Central memory CD4-positive, alpha-beta T cell (primary cell): ENCODE measurements around the gene EVI5L.

ENCODE experiments used
- DNase-seq: peaks from one replicate; pipeline ENCODE4 v3.0.0; 2022

The EVI5L gene

DNA sequence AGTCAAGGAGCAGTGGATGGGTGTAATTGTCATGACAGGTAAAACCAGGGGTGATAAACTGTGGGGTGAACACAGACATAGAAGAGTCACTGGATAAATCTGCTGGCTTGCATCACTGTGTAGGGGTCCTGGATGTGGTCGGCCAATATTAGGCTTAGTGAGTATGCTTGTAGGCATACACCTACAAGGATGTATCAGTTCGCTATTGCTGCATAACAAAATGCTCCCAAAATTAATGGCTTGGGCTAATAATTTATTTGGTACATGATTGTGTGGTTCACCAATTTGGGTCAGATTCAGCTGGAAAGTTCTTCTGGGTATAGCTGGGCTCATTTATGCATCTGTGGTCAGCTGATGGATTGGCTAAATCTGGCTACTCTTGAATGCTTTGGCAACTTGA is 11.2 kb upstream of the EVI5L start:
- DNase-seq, result no peak

DNA sequence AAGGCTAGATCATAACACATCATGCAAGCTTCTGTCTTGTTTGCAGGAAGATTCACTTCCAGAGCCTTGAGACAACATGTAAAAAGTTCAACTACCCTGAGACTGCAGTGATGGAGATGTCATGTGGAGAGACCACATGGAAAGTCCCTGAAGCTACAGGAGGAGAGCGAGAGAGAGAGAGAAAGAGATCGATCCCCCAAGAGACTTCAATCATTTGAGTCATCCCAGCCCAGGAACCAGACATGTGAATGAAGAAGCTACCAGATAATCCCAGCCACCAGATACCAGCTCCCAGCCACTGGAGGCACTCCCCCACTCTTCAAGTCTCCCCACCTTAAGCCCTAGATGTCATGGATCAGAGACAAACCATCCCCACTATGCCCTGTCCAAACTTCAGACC is 10.7 kb upstream of the EVI5L start:
- no peak for DNase-seq

DNA sequence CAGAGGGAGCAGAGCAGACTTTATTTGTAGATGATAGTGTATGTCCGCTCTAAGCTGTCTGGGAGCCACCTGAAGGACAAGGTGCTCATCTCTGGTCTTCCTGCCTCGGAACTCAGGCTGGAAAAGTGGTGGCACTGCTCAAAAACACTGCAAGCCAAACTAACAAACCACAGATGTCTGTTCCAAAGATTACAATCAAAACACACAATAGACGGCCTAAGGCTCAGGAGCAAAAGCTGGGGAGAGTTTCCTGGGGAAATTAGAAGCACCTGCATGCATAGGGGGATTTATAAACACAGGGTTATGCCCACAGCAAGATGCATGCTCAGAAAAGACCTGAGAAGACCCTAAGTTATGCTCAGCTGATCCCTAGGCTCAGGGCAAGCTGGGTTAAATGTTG is 9.4 kb upstream of the EVI5L start:
- no peak for DNase-seq

DNA sequence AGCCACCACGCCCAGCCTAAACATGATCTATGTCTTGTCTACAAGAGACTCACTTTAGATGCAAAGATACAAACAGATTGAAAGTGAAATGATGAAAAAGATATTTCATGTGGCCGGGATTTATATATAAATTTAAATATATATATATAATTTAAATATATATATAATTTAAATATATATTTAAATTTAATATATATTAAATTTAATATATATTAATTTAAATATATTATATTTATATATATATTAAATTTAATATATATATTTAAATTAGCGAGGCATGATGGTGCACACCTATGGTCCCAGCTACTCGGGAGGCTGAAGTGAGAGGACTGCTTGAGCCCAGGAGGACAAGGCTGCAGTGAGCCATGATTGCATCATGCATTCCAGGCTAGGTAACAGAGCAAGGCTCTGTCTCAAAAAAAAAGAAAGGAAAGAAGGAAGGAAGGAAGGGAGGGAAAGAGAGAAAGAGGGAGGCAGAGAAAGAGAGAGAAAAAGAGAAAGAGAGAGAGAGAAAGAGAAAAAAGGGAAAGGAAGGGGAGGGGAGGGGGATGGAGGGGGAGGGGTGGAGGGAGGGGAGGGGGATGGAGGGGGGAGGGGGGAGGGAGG is 7.0 kb upstream of the EVI5L start:
- DNase-seq, result no peak

DNA sequence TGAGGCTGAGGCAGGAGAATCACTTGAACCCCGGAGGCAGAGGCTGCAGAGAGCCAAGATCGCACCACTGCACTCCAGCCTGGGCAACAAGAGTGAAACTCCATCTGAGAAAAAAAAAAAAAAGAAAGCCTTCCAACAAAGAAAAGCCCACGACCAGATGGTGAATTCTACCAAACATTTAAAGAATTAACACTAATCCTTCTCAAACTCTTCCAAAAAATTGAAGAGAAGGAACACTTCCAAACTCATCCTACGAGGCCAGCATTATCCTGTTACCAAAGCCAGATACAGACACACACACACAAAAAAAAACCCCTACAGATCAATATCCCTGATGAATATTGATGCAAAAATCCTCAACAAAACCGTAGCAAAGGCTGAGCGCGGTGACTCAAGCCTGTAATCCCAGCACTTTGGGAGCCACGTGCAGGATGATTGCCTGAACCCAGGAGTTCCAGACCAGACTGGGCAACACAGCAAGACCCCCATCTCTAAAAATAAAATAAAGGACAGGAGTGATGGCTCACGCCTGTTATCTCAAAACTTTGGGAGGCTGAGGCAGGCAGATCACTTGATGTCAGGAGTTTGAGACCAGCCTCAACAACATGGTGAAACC is 6.2 kb upstream of the EVI5L start:
- no peak for DNase-seq

DNA sequence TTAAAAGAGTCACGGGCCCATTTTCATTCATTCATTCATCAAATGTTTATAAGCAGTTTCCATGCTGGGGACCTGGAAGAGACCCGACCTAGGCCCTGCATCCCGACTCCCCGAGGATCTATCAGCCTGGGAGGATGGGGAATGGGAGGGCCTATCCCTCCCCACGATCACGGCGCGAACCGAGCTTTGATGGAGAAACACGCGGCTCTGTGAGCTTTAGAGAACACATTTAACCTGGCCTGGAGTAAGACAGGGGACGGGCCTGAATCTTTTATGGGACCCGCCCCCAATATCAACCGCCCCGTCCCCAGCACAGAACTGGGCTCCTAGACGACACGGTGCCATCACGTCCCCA is 875 bp upstream of the EVI5L start:
- no peak for DNase-seq

DNA sequence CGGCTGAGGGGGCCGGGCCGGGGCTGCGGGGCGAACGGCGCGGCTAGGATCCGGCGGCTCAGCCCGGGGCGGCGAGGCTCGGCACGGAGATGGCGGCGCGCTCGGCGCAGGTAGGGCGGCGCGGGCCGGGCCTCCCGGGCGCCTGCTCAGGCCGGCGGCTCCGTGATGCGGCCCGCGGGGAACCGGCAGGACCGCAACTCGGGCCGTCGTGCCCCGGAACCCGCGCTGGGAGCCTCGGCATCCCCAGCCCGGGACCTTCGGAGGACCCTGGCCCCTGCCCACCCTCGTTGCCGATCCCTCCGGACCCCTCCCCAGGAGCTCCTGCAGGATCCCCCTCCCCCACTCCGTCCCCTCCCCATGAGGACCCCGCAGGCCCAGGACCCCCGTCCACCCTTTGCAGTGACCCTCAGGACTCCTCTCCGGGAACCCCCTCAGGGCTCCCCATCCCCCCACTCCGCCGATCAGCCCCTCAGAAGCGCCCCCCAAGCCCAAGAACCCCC is 304 bp downstream of the EVI5L start:
- no peak for DNase-seq

DNA sequence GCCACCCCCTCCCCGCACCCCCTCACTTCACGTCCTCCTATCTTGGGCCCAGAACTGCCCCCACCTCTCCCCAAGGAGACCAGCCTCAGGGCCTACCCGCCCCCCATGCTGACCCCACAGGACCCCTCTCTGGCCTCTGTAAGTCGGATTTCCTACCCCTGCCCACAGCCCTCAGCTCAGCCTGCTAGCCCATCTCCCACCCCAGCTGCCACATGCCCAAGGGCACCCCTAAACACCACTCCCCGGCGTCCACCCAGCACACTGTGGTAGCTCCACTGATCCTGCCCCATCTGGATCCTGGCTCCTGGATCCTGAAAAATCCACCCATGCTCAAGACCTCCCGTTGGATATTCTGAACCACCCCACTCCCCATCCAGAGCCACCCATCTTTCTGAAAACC is 805 bp downstream of the EVI5L start:
- DNase-seq, result no peak

DNA sequence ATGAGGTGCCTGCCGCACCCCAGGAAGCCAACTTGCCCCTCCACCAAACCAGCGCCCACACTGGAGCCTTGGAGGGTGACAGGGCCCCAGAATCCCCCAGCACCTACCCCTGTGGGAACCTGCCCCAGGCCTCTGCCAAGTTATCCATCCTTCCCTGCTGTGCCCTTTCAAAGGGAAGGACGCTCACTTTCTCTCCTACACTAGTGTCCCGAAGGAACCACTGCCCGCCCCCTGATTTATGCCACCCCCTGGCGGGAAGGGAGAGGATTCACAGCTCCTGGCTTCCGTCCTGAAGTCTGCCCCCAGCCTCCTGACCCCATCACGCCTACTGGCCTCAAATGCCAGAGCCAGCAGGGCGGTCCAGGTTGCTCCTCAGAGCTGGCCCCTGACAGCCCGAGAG is 1.4 kb downstream of the EVI5L start:
- DNase-seq, result no peak

DNA sequence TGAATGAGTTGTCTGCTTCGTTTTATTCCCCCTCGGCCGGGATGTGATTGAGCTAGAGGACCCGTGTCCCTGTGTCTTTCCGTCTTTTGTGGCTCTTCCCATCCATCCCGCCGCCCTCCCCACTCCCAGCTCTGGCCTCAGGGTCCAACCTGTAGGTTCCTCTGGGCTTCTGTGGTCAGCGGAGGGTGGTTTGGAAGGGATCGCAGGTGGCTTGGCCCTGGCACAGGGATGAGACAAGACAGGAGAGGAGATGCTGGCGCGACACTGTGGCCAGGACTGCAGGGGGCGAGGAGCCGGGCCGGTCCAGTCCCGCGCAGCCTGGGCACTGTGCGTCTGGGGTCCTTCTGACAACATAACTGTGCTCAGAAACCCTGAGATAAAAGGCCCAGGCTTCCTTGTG is 2.0 kb downstream of the EVI5L start:
- no peak for DNase-seq

DNA sequence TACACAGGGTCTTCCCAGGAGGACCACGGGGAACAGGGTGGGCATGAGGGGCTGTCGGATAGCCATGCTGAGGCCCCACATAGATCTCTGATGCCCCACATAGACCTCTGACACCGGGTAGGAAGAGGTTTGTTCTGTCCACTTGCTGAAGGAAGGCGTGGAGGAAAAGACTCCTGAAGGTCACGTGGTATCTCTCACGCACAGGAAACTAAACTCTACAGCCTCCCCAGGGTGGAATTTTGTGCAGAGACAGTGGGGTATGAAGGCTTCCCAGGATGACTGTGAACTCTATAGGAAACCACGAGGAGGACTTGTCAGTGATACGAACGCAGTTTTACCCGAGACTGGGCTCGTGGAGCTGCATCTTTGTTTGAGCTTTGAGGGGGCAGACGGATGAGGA is 2.8 kb downstream of the EVI5L start:
- no peak for DNase-seq

DNA sequence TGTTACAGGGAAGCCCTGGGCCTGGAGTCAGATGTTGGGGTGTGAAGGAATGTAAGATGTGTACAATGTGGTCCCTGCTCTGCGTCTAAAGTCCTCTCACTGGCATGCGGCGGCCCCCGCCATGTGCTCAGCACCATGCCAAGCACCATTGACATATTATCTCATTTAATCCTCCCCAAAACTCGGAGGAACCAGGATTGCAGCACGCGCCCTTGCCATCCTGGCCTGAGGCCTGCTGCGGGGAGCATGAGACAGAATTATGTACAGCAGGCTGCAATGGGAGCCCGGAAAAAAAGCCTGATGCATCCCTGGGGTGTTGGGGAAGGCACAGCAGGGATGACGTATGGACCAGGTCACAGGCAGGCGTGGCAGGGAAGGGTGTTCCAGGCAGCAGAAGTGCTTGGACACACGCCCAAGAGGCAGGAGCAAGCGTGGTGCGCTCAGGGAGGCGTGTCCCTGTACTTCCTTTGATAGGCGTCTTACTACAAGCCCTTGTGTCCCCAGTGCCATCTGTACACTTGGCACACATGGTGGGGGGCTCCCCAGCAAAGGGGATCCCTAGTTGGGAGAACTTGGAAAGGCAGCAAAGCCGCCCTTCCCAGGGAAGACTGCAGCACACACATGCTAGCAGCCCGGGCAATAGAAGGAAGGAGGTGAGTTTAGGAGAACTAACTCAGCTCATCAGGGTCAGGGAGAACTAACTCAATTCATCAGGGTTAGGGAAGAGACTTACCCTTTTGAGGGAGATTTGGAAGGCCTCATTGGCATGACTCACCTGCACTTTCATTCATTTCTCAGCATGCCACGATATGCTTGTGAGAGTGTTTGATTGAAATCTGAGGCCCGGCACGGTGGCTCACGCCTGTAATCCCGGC is 3.4 kb downstream of the EVI5L start:
- no peak for DNase-seq

DNA sequence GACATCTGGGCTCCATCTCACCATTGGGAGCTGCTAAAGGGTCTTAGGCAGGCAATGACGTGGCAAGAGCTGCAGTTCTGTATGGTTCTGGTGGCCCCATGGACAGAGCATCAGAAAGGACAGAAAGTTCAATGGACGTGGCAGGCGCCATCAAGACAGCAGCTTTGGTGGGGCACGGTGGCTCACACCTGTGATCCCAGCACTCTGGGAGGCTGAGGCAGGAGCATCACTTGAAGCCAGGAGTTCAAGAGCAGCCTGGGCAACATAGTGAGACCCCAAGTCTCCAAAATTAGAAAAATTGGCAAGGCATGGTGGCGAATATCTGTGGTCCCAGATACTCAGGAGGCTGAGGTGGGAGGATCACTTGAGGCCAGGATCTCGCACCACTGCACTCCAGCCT is 9.5 kb downstream of the EVI5L start:
- DNase-seq, result no peak

DNA sequence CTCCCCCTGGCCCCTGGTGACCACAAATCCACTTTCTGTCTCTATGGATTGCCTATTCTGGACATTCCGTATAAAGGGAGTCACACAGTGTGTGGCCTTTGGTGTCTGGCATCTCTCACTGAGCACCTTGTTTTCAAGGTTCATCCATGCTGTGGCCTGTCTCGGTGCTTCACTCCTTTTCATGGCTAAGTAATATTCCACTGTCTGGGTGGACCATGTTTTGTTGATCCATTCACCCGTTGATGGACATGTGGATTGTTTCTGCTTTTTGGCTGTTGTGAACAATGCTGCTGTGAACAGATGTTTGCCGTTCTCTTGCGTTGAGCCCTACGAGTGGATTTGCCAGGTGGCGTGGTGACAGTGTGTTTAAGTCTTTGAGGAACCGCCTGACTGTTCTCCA is 10.6 kb downstream of the EVI5L start:
- no peak for DNase-seq

DNA sequence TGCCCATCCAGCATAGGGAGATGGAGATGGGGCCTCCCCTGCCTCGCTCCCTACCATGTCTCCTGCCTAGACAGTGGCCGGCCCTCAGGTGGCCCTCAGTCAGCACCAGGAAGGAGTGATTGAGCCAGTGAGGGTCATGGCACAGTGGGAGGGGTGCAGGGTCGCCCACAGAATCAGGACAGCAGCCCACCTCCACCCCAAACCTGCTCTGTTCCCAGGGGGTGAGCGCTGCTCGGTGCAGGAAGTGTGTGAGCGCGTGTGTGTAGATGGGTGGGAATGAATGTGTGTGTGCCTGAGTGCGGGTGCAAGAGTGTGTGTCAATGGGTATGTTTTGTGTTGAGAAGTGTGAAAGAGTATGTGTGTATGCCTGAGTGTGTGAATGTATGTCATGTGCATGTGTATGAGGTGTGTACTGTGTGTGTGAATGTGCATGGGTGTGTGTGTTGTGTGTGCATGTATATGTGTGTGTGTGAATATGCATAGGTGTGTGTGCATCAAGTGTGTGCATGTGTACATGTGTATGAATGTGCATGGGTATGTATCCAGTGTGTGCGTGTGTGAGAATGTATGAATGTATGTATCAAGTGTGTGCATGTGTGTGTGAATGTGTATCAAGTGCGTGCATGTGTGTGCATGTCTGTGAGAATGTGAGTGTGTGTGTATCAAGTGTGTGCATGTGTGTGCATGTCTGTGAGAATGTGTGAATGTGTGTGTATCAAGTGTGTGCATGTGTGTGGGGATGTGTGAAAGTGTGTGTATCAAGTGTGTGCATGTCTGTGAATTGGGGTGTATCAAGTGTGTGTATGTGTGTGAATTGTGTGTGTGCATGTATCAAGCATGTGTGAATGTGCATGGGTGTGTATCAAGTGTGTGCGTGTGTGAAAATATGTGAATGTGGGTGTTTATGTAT is 12.0 kb downstream of the EVI5L start:
- no peak for DNase-seq

DNA sequence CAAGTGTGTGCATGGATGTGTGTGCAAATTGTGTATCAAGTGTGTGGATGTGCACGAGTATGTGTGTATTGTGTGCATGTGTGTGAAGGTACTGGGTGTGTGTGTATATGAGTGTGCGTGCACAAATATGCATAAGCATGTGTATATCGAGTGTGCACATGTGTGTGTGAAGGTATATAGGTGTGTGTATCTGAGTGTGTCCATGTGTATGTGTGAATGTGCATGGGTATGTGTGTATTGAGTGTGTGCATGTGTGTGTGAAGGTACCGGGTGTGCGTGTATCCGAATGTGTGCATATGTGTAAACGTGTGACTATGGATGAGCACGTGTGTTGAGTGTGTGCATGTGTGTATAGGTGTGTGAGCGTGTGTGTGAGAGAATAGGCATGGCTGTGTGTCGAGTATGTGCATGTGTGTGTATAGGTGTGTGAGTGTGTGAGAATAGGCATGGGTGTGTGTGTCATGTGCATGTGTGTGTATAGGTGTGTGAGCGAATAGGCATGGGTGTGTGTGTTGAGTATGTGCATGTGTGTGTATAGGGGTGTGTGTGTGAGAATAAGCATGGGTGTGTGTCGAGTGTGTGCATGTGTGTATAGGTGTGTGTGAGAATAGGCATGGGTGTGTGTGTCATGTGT is 12.8 kb downstream of the EVI5L start:
- no peak for DNase-seq

DNA sequence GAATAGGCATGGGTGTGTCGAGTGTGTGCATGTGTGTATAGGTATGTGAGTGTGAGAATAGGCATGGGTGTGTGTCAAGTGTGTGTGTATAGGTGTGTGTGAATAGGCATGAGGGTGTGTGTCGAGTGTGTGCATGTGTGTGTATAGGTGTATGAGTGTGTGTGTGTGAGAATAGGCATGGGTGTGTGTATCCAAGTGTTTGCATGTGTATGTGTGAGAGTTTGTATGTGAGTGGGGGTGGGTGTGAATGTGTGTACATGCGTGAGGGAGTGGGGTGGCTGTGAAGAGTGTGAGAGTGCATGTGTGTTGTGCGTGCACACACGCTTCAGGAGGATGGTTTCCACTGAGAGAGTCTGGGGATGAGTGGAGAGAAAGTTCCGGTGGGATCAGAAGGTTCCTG is 13.5 kb downstream of the EVI5L start:
- no peak for DNase-seq

DNA sequence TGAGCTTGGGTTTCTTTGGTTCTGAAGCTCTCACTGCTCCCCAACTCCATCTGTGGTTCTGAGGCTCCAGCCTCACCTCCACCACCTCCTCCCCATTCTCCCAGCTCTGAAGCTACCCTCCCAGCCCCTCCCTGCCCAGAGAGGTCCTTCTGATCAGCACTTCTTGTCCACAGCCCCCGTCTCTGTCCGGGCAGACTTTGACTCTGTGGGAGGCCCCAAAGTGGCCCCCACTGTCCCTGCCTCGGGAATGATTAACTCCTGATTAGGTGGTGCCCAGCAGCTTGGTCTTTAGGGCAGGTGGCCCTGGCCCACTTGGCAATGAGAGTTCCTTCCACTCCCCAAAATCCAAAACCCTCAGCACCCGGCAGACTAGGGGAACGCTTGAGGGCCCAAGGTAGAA is 14.4 kb downstream of the EVI5L start:
- no peak for DNase-seq

DNA sequence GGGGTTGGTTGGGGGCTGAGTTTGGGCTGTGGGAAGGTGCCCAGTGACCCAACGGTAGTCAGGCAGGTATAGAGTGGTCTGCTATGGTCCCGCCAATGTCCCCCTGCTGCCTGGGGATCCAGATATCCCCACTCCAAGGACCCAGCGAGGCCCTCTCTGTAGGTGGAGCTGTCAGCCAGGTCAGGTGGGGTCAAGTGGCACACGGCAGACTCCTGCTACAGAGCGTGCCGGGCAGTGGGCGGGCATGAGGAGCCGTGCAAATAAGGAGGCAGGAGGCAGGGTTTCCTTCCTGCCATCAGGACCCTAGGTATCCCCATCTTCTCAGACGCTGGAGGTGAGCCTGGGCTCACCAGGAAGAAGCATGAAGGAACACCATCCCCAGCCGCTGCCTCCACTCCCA is 14.9 kb downstream of the EVI5L start:
- DNase-seq, result no peak

DNA sequence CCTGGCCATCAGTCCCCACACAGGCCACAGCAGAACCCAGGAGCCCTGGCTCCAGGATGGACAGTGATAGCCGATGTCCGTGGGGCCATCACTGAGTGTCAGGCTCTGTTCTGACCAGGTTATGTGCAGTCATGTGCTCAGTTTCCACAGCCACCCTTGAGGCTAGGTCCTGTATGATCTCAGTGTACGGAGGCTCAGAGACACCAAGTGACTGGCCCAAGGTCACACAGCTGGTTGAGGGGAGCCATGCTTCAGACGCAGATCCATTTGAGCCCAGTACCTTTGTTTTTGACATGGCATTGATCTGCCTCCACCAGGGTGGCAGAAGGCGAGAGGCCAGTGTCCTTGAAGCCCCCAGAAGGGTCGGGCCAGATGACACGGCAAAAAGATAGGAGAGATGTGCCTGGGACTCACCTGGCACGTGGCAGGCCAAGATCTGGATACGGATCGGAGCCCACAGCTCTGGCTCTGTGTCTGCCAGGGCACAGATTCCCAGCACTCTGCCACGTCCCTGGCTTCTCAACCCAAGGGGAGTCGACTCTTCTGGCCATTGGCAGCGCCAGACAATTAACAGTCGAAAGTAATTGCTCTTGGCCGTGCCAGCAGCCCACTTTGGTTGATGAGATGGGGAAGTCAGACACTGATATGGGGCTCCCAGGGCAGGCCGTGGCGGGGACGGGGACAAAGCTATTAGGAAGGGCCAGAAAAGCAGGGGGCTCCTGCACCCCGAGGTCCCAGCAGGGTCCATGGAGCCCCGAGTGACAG is 15.6 kb downstream of the EVI5L start:
- no peak for DNase-seq

DNA sequence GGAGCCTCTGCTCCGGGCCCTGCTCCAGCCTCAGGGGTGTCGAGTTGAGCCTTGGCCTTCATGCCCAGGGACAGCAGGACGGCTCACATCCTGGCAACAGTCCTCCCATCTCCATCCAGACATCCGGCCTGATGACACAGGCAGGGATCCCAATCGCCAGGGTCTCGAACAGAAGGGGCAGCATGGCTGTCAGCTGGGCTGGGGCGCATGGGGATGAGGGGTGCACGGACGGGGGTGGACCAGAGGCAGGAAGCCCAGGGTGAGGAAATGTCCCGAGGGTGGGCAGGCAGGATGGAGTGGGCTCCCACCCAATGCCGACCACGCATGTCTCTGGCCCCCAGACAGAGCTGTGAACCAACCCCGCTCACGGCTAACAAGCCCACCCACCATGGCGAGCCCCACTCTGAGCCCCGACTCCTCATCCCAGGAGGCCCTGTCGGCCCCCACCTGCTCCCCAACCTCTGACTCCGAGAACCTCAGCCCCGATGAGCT is 16.2 kb downstream of the EVI5L start:
- DNase-seq, result no peak

DNA sequence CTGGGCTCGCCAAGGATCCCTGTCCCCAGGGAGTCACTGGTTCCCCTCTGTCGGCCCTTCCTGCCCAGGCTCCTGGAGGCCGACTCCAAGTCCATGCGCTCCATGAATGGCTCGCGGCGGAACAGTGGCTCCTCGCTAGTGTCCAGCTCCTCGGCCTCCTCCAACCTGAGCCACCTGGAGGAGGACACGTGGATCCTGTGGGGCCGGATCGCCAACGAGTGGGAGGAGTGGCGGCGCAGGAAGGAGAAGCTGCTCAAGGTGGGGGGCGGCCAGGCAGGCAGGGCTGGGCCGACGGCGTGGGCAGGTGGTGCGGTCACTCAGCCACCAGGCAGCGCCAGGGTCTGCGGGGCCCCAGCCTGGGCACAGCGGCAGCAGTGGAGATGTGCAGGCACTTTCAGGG is 17.6 kb downstream of the EVI5L start:
- DNase-seq, result no peak
